GM19468 (cell line): ENCODE results near the gene LTC4S.
"Not testable (repeated sequence)": the region's sequence is repeated elsewhere in the genome, so short reads cannot be mapped to it uniquely, and the experiment has no call there.

Experiments used
- ATAC-seq: cut with Tn5 transposase; IDR thresholded peaks from one replicate; pipeline ENCODE4 v1.9.1; 2021; ENCODE audit warnings: mild to moderate bottlenecking, moderate library complexity, moderate number of reproducible peaks; ENCODE audit not compliant: unreplicated experiment; ENCODE audit errors: extremely low read depth

Gene LTC4S

DNA sequence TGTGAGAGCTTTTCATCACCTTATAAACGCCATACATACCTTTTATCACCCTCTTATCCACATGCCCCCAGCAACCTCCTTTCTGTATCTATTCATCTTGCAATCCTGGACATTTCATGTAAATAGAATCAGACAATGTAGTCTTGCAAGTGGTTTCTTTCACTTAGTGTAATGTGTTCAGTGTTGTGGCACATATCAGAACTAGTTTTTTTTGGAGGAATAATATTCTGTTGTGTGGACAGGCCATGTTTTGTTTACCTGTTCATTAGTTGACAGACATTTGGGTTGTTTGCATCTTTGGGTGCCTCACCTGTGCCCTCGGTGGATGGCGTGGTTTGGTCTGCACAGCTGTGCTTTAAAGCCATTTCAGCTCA lies 28.3 kb downstream of the LTC4S start:
- no peak for ATAC-seq

GRCh38 chr5:179822444-179822990 lies 28.7 kb downstream of the LTC4S start:
- no peak for ATAC-seq

- no peak for ATAC-seq
Measured at GRCh38 chr5:179823937-179824744, 30.4 kb downstream of the LTC4S start.

GRCh38 chr5:179824745-179825112 lies 30.9 kb downstream of the LTC4S start:
- ATAC-seq = no peak

GRCh38 chr5:179825655-179826182 lies 31.9 kb downstream of the LTC4S start:
- no peak for ATAC-seq

DNA sequence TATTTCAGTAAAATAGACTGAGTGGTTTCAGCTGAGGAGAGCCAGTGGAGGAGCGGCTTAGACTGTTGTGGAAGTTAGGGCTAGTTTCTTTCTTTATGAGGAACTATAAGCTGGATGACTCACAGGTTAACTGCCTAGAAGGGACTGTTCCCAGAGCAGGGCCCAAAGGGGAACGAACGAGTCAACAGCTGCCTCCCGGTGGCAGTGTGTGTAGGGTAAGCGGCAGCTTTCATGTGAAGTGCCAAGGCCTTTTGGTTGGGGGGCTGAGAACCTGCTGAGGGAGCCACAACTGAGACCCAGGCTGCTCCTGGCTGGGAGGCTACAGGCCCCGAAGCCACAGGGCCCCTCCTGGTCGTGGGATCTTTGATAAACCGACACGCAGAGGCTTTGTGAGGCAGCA lies 33.9 kb downstream of the LTC4S start:
- ATAC-seq = no peak

DNA sequence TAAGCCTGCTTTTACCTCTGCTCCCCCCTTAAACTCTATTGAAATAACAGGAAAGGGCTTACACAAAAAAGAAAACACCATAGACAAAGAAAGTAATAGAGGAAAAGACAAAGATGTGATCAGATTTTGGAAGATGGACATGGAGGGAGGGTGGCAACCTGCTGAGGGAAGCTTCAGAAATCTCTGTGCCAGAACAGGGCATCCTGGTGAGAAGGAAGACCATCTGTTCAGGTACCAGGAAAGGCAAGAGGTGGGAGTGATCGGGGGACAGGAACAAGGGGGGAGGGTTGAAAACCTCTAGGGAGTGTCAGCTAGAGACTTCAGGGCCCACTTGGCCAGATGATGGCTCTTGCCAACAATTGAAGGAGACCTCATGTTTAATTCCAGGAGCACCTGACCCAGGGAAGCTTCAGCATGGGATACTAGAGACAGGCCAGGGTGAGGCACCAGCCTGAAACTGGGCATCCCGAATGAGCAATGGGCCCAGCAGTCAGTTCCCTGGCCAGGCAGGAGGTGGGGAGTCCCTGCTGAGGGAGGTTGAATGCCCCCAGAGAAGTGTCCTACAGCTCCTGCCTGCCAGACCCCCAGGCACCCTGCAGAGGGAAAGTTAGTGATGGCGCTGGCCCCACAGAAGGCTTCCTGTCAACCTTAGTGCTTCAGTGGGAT lies 35.1 kb downstream of the LTC4S start:
- no peak for ATAC-seq

GRCh38 chr5:179829732-179830435 lies 36.1 kb downstream of the LTC4S start:
- ATAC-seq = no peak

GRCh38 chr5:179830818-179831468 lies 37.2 kb downstream of the LTC4S start:
- ATAC-seq = no peak

- no peak for ATAC-seq
Measured at GRCh38 chr5:179832039-179832745, 38.4 kb downstream of the LTC4S start.

GRCh38 chr5:179833056-179833708 lies 39.4 kb downstream of the LTC4S start:
- no peak for ATAC-seq

GRCh38 chr5:179833709-179834070 lies 39.9 kb downstream of the LTC4S start:
- ATAC-seq = no peak

DNA sequence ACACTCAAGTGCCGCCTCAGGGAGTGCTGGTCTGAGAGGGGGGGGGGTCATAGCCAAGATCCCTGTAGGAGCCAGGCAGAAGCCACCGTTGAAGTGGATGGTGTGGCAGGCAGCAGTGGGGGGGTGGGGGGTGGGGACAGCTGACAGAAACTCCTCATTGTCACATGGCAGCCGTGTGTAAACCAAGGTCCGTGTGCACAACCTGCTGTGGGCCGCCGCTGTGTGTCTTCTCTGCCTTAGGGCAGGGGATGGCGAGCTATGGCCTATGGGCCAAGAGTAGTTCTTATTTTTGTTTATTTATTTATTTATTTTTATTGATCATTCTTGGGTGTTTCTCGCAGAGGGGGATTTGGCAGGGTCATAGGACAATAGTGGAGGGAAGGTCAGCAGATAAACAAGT lies 40.3 kb downstream of the LTC4S start:
- no peak for ATAC-seq

DNA sequence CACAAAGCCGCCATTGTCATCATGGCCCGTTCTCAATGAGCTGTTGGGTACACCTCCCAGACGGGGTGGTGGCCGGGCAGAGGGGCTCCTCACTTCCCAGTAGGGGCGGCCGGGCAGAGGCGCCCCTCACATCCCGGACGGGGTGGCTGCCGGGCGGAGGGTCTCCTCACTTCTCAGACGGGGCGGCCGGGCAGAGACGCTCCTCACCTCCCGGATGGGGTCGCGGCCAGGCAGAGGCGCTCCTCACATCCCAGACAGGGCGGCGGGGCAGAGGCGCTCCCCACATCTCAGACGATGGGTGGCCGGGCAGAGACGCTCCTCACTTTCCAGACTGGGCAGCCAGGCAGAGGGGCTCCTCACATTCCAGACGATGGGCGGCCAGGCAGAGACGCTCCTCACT lies 41.1 kb downstream of the LTC4S start:
- ATAC-seq = not testable (repeated sequence)

DNA sequence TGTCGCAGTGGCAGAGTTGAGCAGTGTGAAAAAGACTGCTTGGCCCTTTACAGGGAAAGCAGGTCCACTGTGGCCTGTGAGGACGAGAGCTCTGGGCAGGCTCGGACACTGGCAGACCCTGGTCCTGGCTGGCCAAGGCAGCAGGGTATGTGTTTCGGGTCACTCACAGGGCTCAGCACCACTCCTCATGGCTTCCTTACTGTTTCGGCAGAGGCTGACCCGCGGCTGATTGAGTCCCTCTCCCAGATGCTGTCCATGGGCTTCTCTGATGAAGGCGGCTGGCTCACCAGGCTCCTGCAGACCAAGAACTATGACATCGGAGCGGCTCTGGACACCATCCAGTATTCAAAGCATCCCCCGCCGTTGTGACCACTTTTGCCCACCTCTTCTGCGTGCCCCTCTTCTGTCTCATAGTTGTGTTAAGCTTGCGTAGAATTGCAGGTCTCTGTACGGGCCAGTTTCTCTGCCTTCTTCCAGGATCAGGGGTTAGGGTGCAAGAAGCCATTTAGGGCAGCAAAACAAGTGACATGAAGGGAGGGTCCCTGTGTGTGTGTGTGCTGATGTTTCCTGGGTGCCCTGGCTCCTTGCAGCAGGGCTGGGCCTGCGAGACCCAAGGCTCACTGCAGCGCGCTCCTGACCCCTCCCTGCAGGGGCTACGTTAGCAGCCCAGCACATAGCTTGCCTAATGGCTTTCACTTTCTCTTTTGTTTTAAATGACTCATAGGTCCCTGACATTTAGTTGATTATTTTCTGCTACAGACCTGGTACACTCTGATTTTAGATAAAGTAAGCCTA lies 42.6 kb downstream of the LTC4S start:
- no peak for ATAC-seq

GRCh38 chr5:179837076-179838011 lies 43.6 kb downstream of the LTC4S start:
- ATAC-seq = no peak
